GM06990 (cell line): ENCODE data around the gene SLC25A26.

ENCODE experiments used
- DNase-seq: peaks from one replicate; pipeline ENCODE4 v3.0.0-alpha.2; 2011; ENCODE audit not compliant: insufficient read length; ENCODE audit errors: extremely low read depth
- H3K27me3 ChIP-seq: replicated peaks from 2 replicates; pipeline ENCODE4 v1.6.0; 2011; ENCODE audit warnings: low read length; ENCODE audit not compliant: control insufficient read depth, insufficient read depth
- H3K36me3 ChIP-seq: 2 replicates; pipeline ENCODE4 v1.5.1; 2011; ENCODE audit warnings: low read length; ENCODE audit not compliant: control insufficient read depth, insufficient read depth
- H3K4me3 ChIP-seq: replicated peaks from 2 replicates; pipeline ENCODE4 v1.5.1; 2011; ENCODE audit warnings: low read depth, mild to moderate bottlenecking, control low read depth, low read length
- CTCF ChIP-seq: IDR thresholded peaks from 2 replicates; pipeline ENCODE4 v1.5.1; 2011; ENCODE audit warnings: low read length, control low read depth, mild to moderate bottlenecking, inconsistent platforms; ENCODE audit not compliant: insufficient read depth, poor library complexity, severe bottlenecking

The SLC25A26 gene

GRCh38 chr3:66200147-66200546 is 20.7 kb upstream of the SLC25A26 start:
- no peak for TF ChIP-seq CTCF
- no peaks in the 10 kb centered on the region for H3K36me3 ChIP-seq
- no peaks in the 10 kb centered on the region; the same call in none of the 2 replicates for H3K27me3 ChIP-seq
- no peak overlapping the region for H3K4me3 ChIP-seq
- DNase-seq, result no peak

DNA sequence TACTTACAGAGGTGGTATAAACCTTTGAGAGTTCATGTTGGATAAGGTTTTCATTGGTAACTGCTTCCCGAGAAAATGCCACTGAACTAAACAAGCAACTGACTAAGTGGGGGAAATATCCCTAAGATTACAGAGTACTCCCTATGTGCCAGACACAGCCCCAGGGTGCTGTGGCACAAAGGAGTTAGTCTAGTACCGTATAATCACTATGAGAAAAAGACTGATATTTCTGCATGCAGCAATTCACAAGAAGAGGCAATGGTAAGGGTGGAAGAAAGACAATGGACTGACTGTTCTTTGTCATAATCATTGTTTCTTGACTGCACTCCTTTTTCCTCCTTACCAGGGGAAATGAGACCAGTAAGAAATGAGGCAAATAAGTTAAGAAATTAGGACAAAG is 20.0 kb upstream of the SLC25A26 start:
- Histone ChIP-seq H3K27me3 (no peaks in the 10 kb centered on the region; the same call in none of the 2 replicates), H3K36me3 (no peaks in the 10 kb centered on the region), H3K4me3 (no peak overlapping the region)
- no peak for TF ChIP-seq CTCF
- DNase-seq, result no peak

DNA sequence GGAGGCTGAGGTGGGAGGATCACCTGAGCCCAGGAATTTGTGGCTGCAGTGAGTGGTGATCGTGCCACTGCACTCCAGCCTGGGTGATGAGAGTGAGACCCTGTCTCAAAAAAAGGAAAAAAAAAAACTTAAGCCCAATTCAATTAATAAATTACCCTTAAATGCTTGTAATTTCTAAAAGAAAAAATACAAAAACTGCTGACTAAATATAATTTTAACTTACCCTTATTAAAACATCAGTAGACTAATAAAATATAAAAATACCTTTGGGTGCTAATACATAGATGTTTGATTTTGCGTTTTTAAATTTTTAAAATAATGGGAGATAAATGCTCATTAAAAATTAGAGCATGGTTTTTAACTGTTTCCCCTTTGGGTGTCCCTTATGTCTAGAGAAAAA is 17.5 kb upstream of the SLC25A26 start:
- no peak for DNase-seq
- no peak overlapping the region for H3K4me3 ChIP-seq
- TF ChIP-seq CTCF, result no peak
- no peaks in the 10 kb centered on the region; the same call in 1 of the 2 replicates for H3K27me3 ChIP-seq
- H3K36me3 ChIP-seq, result no peaks in the 10 kb centered on the region

- no peak for DNase-seq
- no peak overlapping the region for H3K4me3 ChIP-seq
- TF ChIP-seq CTCF, result no peak
- H3K27me3 ChIP-seq, result no peaks in the 10 kb centered on the region; the same call in 1 of the 2 replicates
- H3K36me3 ChIP-seq, result no peaks in the 10 kb centered on the region
Measured at GRCh38 chr3:66206806-66207205, 14.0 kb upstream of the SLC25A26 start.

DNA sequence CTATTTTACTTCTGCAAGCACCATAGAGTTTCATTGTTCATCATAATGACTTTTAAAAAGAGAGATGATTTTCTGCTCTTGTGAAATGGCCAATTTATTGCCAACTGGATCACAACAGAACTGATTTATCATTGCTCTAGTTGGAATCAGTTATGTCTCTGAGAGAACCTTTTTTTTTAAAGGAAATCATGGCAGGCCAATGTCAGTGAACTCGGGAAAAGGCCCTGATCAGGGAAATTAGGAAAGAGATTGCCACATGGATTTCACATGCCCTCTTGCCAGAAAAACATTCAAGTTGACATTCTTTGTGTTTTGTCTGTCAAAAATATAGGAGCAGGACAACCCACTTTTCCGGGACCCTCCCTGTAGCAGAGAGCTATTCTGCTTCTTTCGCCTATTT is 12.6 kb upstream of the SLC25A26 start:
- H3K36me3 ChIP-seq, result no peaks in the 10 kb centered on the region
- no peaks in the 10 kb centered on the region; the same call in 1 of the 2 replicates for H3K27me3 ChIP-seq
- no peak for DNase-seq
- H3K4me3 ChIP-seq, result no peak overlapping the region
- no peak for TF ChIP-seq CTCF

GRCh38 chr3:66210687-66211295 is 10.0 kb upstream of the SLC25A26 start:
- no peak for DNase-seq
- Histone ChIP-seq H3K36me3 (no peaks in the 10 kb centered on the region), H3K27me3 (no peaks in the 10 kb centered on the region), H3K4me3 (no peak overlapping the region)
- no peak for TF ChIP-seq CTCF
